SU-DHL-6 (cell line): ENCODE measurements around the gene IL17RC.

Source experiments
- H2AFZ ChIP-seq: fragments of 200-600 bp; sonication (generic); 2 replicates; pipeline ENCODE4 v1.6.1; 2014; ENCODE audit warnings: low read depth, mild to moderate bottlenecking, moderate library complexity, mixed read lengths, antibody characterized with exemption, low read length; ENCODE audit not compliant: severe bottlenecking
- H3F3A ChIP-seq: fragments of 200-600 bp; shearing (Covaris generic); 2 replicates; pipeline ENCODE4 v1.6.0; 2016; ENCODE audit warnings: antibody characterized with exemption, mild to moderate bottlenecking; ENCODE audit not compliant: insufficient read depth
- H3K27ac ChIP-seq: fragments of 200-600 bp; sonication (generic); 2 replicates; pipeline ENCODE4 v1.5.1; 2016; ENCODE audit warnings: low read depth, mild to moderate bottlenecking, low read length, moderate library complexity, mixed read lengths
- H3K27me3 ChIP-seq: fragments of 200-600 bp; sonication (generic), shearing (Covaris generic); 2 replicates; pipeline ENCODE4 v1.6.0; 2014; ENCODE audit warnings: mild to moderate bottlenecking, low read length
- H3K36me3 ChIP-seq: fragments of 200-600 bp; sonication (generic); 2 replicates; pipeline ENCODE4 v1.6.1; 2014; ENCODE audit warnings: mild to moderate bottlenecking, low read length, mixed read lengths
- H3K4me2 ChIP-seq: fragments of 300-600, 200-600 bp; shearing (Covaris generic), sonication (generic); 2 replicates; pipeline ENCODE4 v1.6.0; 2014; ENCODE audit warnings: low read length, low read depth, mild to moderate bottlenecking; ENCODE audit not compliant: poor library complexity, severe bottlenecking
- H3K4me3 ChIP-seq: fragments of 200-600 bp; sonication (generic); 2 replicates; pipeline ENCODE4 v1.5.1; 2014; ENCODE audit warnings: antibody characterized with exemption, low read length, mild to moderate bottlenecking, mixed read lengths; ENCODE audit not compliant: insufficient read depth, poor library complexity, severe bottlenecking
- H3K79me2 ChIP-seq: fragments of 200-600 bp; sonication (generic); 2 replicates; pipeline ENCODE4 v1.6.1; 2014; ENCODE audit warnings: mild to moderate bottlenecking, low read length, moderate library complexity; ENCODE audit not compliant: insufficient read depth
- H3K9ac ChIP-seq: fragments of 200-600 bp; sonication (generic); 2 replicates; pipeline ENCODE4 v1.7.0; 2014; ENCODE audit warnings: mild to moderate bottlenecking, low read length
- H3K9me2 ChIP-seq: fragments of 200-600 bp; sonication (generic); replicated peaks from 2 replicates; pipeline ENCODE4 v1.6.1; 2014; ENCODE audit warnings: low read length; ENCODE audit not compliant: insufficient read depth
- H3K9me3 ChIP-seq: fragments of 200-600 bp; sonication (generic); 2 replicates; pipeline ENCODE4 v1.6.1; 2014; ENCODE audit warnings: low read length, mixed read lengths; ENCODE audit not compliant: insufficient read depth
- H4K20me1 ChIP-seq: fragments of 200-600 bp; sonication (generic); 2 replicates; pipeline ENCODE4 v1.6.1; 2014; ENCODE audit warnings: low read depth, mild to moderate bottlenecking, antibody characterized with exemption, low read length, moderate library complexity, mixed read lengths
- EZH2phosphoT487 ChIP-seq: fragments of 200-600 bp; sonication (generic), shearing (Covaris generic); conservative IDR thresholded peaks from 2 replicates; pipeline ENCODE4 v1.6.1; 2018; ENCODE audit warnings: mild to moderate bottlenecking, antibody characterized with exemption, low read length, moderate library complexity, mixed read lengths
- TF ChIP-seq, protein P1 (sequence below): fragments of 200-600 bp; sonication (generic); IDR thresholded peaks from one replicate; pipeline ENCODE4 v1.5.1; 2017; ENCODE audit warnings: antibody characterized with exemption, mild to moderate bottlenecking, low read length, moderate library complexity; ENCODE audit not compliant: insufficient read depth, poor library complexity, severe bottlenecking

Gene IL17RC

DNA sequence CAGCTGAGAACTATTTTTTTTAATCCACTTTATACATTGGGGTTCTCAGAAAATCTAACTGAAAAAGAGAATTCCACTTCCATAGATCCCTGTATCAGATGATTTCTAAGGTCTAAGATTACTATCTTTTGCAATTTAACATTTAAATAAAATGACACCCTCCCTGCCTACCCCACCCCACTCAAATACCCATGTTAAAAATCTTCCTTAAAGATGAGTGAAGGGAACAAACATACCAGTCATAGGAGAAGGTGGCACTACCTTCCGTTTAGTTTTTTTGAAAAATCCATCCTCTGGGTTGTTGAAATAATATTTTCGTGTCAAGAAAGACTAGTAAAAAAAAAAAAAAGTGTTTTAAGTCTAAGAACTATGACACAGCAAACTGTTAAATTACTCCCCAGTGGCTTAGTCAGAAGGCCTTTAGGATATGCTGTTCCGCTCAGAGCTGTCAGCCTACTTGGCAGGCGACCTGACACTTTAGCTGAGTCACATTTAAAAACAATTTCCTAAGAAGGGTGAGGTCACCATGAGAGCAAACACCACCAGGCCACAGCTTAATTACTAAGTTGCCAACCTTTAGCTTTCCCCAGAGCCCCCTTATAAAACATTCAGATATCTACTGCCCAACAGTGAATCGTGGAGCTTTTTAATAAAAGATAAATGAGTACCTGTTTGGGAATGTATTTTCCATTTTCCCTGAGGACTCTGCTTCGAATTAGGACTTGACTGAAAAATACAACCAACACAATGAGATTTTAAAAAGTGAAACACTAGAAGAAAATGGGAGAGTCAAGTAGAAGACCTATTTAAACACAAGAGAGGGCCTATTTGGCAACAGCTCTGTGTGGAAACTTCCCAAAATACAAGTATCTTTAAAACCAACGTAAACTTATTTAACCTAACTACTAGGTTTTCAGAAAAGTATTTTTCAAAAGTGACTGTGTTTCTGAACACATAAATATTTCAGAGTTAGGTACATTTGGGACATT is 60.1 kb downstream of the IL17RC start:
- H3K9me2 ChIP-seq = no peaks in the 10 kb centered on the region
- H3K4me2 ChIP-seq = no peak overlapping the region
- no peak overlapping the region for H3K9ac ChIP-seq
- H3K27ac ChIP-seq = no peak overlapping the region
- H3F3A ChIP-seq = 0 out of 2 replicates have a peak, but pooled peaks cover 2% of the 10 kb centered on the region
- no peak overlapping the region for H2AFZ ChIP-seq
- no peaks in the 10 kb centered on the region for H3K27me3 ChIP-seq
- H3K9me3 ChIP-seq = no peaks in the 10 kb centered on the region
- H3K79me2 ChIP-seq = no peaks in the 10 kb centered on the region
- TF ChIP-seq EZH2phosphoT487 = no peak
- TF ChIP-seq, protein P1, sequence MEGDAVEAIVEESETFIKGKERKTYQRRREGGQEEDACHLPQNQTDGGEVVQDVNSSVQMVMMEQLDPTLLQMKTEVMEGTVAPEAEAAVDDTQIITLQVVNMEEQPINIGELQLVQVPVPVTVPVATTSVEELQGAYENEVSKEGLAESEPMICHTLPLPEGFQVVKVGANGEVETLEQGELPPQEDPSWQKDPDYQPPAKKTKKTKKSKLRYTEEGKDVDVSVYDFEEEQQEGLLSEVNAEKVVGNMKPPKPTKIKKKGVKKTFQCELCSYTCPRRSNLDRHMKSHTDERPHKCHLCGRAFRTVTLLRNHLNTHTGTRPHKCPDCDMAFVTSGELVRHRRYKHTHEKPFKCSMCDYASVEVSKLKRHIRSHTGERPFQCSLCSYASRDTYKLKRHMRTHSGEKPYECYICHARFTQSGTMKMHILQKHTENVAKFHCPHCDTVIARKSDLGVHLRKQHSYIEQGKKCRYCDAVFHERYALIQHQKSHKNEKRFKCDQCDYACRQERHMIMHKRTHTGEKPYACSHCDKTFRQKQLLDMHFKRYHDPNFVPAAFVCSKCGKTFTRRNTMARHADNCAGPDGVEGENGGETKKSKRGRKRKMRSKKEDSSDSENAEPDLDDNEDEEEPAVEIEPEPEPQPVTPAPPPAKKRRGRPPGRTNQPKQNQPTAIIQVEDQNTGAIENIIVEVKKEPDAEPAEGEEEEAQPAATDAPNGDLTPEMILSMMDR = no peak
- H3K4me3 ChIP-seq = no peak overlapping the region
- H4K20me1 ChIP-seq = no peaks in the 10 kb centered on the region
- H3K36me3 ChIP-seq = no peaks in the 10 kb centered on the region

- Histone ChIP-seq H3K9me3 (no peaks in the 10 kb centered on the region), H3K27me3 (no peaks in the 10 kb centered on the region), H3K4me2 (no peak overlapping the region), H3K9ac (no peak overlapping the region), H3K27ac (no peak overlapping the region), H4K20me1 (no peaks in the 10 kb centered on the region), H2AFZ (no peak overlapping the region), H3K79me2 (peaks cover 13% of the 10 kb centered on the region; the same call in 1 of the 2 replicates), H3K9me2 (no peaks in the 10 kb centered on the region), H3K36me3 (no peaks in the 10 kb centered on the region), H3F3A (no peaks in the 10 kb centered on the region), H3K4me3 (no peak overlapping the region)
- TF ChIP-seq, protein P1 = no peak
- no peak for TF ChIP-seq EZH2phosphoT487
These were observed 61.9 kb downstream of the IL17RC start for GRCh38 chr3:9978710-9979305.

DNA sequence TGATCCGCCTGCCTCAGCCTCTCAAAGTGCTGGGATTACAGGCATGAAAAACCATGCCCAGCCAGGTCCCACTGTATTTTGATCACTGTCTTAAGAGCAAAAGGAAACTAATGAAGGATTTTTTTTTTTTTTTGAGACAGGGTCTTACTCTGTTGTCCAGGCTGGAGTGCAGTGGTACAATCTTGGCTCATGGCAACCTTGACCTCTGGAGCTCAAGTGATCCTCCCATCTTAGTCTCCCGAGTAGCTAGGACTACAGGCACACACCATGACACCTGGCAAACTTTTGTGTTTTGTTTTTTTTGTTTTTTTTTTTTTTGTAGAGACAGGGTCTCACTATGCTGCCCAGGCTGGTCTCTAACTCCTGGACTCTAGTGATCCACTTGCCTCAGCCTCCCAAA is 63.4 kb downstream of the IL17RC start:
- Histone ChIP-seq H2AFZ (no peak overlapping the region), H3K9me3 (no peaks in the 10 kb centered on the region), H3K27ac (no peak overlapping the region), H3K27me3 (no peaks in the 10 kb centered on the region), H3K4me2 (no peak overlapping the region), H4K20me1 (no peaks in the 10 kb centered on the region), H3F3A (no peaks in the 10 kb centered on the region), H3K4me3 (no peak overlapping the region), H3K9ac (no peak overlapping the region), H3K79me2 (peaks cover 17% of the 10 kb centered on the region; the same call in 1 of the 2 replicates), H3K36me3 (no peaks in the 10 kb centered on the region), H3K9me2 (no peaks in the 10 kb centered on the region)
- no peak for TF ChIP-seq EZH2phosphoT487
- TF ChIP-seq, protein P1 = no peak
